Measurements from ENCODE around the gene HYLS1.

The HYLS1 gene

GRCh38 chr11:125950178-125950490, 62.7 kb downstream of the HYLS1 start:
- no peak for DNase-seq (ENCODE audit: low read depth)
